Activated CD4-positive, CD25-positive, alpha-beta regulatory T cell treated with anti-CD3 and anti-CD28 coated beads, Interleukin-2, amount 50 U/mL, for 16 hours (primary cell): ENCODE data around the gene CD274.
"Not testable (repeated sequence)": the region's sequence is repeated elsewhere in the genome, so short reads cannot be mapped to it uniquely, and the experiment has no call there.

Experiments
- DNase-seq: peaks from one replicate; pipeline ENCODE4 v3.0.0-alpha.2; 2020; ENCODE audit warnings: low read depth, low spot score

Gene CD274

DNA sequence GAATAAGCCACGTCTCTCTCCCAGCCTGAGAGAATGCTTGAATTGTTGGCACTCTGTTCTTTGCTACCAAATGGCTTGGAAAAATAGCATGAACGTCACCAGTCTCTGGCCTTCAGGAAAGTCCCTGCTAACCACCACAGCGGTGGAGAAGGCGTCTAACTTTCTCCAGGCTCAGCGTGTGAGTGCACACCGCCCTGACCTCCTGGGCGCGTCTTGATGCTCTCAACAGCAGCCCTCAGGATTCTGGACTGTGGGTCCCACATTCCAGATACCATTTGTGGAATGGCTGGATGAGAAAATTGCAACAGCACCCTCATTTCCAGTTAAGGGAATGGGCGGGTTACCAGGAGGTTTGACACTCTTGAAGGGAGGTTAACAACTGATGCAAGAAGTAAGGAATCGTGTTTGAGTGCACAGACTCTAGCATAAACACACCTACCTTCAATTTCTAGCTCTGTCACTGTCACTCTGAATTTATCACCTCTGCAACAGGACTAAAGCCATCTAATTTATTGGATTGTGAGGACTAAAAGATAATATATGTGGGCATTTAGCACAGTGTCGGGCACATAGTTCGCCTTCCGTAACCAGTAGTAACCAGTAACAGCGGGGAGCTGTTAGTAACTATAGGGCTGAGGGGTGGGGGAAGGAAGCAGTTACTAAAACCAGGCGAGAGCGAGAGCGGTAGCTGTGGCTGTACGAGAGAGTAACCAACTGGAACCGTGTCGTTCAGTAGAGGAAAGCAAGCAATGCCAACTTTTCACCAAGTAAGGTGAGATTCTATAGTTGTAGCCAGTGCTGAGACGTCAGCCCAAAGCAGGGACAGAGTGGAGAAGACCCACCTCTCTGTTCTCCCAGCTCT, 11.8 kb upstream of the CD274 start:
- no peak for DNase-seq

DNA sequence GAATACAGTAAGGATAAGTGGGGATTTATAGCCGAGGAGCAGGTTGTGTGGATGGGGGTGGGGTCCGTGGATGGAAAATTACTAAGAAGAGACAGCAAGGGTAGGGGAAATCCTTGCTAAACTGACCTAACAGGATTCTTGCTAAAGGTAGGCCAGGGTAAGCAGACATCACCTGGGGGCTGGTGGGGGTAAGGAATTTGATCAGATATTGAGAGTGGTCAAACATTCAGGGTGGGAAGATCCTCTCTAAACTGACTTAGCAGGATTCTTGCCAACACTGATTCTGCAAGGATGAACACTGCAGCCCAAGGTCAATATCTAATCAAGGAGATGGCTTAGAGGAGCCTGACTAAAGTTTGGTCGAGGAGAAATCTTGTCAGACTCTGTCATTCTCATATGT, 9.9 kb upstream of the CD274 start:
- no peak for DNase-seq

DNA sequence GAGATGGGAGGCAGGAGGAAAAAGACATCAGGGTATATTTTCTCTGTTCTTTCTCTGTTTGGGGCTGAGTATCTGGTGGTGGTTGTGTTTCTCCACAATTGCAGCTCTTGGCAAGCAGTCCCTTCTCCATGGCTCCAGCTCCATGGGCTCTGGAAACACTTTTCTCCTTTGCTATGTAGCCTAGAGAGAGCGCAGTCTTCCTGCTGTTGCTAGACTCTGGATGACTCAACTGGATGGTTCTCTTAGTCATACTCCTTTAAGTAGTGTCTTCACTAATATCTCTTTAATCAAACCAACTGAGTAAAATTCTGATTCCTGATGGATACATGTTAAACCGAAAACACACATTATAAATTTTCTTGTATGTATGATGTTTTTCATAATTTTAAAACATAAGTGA, 9.3 kb upstream of the CD274 start:
- DNase-seq, result no peak

DNA sequence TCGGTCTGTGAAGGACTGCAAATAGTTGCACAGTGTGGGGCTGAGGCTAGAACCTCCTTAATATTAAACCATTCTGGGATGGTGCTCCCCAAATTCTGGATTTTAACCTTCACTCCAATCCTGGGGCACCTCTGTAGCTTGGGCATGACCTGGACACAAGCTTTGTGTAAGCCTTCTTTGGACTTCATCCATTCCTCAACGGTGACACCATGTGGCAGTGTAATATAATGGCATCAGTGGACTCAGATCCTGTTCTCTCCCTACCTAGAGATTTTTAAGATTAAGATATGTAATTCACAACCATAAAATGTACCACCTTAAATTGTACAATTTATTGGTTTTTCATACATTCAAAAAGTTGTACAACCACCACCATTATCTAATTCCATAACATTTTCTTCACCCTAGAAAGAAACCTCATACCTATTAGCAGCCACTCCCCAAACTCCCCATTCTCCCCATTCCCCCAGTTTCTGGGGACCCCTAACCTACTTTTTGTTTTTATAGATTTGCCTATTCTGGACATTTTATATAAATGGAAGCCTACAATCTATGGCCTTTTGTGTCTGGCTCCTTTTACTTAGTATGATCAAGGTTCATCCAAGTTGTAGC, 7.8 kb upstream of the CD274 start:
- DNase-seq, result no peak

DNA sequence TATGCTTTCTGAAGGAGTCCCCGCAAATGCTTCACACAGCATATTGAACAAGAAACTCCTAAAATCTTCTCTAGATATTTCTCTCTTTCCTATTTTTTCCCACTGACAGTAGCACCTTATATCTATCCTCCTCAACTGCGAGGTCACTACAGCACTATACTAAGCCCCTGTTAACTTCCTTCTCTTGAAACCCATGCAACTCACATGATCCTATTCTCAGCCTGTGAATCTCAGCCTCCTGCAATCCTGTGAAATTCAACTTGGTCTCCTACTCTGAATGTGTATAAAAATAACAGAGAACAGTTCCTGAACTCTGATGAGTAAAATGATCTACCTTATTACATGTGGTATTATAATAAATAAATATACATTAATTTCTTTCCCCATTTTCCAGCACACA, 6.5 kb upstream of the CD274 start:
- no peak for DNase-seq

DNA sequence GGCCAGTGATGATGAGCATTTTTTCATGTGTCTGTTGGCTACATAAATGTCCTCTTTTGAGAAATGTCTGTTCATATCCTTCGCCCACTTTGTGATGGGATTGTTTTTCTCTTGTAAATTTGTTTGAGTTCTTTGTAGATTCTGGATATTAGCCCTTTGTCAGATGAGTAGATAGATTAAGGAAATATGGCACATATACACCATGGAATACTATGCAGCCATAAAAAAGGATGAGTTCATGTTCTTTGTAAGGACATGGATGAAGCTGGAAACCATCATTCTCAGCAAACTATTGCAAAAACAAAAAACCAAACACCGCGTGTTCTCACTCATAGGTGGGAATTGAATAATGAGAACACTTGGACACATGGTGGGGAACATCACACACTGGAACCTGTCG, 5.2 kb upstream of the CD274 start:
- DNase-seq, result not testable (repeated sequence)

DNA sequence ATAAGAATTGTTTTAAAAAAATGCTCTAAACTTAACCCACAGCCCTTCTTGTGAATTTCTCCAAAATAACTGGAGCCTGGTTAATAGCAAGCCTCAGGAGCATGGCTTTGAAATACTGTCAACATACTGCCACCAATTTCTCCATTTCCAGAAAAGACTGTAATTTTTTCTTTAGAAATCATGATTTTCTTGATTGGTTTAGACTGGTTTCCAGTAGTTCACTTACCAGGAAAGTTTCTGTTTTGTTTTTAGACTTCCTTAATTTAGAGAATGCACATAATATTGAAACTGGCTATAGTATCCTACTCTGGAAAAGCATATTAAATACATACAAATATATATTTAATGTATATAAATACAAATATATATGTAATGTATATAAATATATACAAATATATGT, 4.5 kb upstream of the CD274 start:
- no peak for DNase-seq

DNA sequence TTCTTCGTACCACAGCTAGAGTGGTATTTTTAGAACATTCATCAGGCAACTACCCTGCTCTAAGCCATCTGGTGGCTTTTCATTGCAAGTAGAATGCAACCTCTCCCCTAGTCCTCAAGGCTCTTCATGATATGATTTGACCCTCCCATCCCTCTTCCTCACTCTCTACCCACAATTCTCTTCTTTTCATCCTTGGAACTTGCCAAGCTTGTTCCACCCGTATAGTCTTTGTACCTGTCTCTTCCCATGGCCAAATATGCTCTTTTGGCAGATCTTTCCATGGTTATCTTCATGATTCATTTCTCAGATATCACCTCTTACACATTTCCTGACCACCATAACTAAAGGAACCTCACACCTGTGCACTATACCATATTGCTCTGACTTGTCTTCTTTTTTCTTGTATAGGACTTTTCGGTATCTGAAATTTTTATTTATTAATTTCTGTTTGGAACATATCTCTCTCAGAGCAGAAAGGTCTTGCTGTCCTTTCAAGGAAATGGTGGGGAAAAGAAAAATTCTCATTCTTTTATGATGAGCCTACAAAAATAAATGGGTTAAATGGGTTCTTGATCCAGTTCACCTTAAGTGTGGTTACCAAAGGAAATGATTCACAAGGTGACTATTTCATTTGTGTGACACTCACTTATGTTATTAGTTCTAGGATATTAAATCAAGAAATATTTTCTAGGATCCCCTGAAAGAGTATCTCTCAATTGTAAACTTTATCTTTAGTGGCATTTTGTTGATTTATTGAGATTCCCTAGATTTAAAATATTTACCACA, 3.7 kb upstream of the CD274 start:
- DNase-seq, result no peak

DNA sequence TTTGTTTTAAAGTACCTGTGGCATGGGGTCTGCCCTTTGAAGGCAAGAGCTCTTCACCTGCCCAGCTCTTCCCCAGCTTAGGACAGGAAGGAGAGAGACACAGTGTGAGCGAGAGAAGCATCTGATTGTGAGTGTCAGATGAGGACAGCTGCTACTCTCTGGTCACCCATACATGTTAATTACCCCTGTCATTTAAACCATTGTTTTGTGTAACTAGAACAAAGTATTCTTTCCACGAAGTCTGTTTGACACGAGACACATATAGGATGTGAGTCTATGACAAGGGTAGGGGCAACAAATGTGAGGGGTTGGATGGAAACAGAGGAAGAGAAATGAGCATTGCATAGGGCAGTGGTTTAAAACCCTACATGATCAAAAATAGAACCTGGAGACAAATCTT, 3.0 kb upstream of the CD274 start:
- no peak for DNase-seq

DNA sequence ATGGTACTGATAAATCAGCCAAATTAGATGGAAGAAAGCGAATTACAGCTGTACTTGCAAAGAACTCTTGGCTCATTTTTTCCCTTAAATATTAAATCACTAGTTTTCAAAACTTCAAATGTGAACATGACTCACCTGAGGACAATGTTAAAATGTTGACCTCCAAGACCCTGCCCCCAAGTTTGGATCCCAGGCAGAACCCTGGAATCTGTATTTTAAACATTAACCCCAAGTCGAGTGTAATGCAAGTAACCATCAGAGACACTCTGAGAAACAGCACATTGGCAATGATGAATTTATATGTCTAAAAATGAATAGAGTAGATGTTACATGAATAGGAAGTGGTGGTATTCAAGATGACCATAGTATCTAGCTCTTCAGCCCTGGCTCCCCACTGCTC, 2.3 kb upstream of the CD274 start:
- no peak for DNase-seq

DNA sequence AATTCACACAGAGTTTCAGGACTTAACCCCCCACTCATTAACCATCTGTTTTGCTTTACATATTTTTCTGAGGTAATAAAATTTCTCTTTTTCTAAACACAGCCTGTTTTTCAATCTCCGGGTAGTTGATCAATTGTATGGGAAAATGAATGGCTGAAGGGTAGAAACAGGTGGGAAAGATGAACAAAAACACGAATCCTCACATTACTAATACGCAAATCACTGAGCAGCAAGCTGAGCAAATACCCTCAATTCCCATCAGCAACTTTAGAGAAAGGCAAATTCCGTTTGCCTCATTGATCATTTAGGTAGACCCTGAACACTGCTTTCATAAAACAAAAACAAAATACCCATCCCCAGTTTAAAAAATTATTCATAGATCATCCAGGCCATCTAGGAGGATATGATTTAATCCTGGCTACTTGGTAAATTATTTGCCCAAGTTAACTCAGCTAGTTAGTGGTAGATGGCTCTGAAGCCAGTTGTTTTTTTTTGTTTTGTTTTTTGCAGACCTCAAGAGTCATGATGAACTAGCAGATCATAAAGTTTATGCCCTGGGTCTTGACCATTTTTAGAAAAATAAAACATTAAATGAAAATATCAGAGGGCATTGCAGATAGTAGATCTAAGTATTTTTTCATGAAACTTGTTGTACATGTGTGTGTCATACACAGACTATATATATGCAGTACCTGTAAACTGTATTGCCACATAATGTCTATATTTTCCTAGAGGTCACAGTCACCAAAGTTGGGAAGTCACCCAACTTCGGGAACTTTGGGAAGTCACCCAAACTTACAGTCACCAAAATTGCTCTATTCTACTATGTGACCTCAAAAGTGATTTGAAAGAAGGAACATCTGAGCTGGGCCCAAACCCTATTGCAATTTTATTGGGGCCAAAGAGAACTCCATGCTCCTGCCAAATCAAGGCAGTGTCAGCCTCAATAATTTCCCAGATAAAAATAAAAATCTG, 1.6 kb upstream of the CD274 start:
- no peak for DNase-seq

DNA sequence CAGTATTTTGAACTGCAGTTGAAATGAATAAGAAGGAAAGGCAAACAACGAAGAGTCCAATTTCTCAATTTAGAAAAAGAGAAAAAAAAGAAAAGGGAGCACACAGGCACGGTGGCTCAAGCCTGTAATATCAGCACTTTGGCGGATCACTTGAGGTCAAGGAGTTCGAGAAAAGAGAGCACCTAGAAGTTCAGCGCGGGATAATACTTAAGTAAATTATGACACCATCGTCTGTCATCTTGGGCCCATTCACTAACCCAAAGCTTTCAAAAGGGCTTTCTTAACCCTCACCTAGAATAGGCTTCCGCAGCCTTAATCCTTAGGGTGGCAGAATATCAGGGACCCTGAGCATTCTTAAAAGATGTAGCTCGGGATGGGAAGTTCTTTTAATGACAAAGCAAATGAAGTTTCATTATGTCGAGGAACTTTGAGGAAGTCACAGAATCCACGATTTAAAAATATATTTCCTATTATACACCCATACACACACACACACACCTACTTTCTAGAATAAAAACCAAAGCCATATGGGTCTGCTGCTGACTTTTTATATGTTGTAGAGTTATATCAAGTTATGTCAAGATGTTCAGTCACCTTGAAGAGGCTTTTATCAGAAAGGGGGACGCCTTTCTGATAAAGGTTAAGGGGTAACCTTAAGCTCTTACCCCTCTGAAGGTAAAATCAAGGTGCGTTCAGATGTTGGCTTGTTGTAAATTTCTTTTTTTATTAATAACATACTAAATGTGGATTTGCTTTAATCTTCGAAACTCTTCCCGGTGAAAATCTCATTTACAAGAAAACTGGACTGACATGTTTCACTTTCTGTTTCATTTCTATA, 602 bp upstream of the CD274 start:
- no peak for DNase-seq

DNA sequence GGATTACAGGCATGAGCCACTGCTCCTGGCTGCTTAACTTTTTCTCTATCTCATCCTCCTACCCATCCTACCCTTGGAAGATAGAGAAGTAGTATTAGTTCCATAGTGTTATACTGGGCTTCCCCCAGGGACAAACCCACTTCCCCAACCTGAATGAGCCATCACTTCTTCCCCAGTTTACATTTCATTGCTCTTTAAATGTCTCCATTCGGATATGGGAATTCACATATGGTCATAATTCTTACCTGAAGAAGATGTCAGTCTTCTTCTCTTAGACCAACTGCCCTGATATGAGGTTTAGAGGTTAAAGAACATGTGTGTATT, 1.9 kb downstream of the CD274 start:
- DNase-seq, result no peak

DNA sequence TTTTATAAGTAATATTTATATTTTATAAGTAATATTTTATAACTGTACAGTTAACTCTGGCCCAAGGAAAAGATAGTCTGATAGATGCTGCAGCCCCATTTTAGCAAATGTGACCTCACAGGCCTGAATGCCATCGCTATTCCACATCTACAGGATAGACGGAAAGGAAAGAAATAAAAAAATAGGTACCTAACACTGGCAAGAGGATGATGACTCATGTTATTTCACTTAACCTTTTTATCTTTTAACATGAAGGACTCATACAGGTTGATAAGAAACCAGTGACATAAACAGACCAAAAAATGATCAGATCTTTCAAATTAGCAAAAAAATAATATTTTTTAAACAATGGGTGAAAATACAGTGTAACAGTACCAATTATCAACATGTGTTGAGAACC, 2.7 kb downstream of the CD274 start:
- DNase-seq, result no peak

DNA sequence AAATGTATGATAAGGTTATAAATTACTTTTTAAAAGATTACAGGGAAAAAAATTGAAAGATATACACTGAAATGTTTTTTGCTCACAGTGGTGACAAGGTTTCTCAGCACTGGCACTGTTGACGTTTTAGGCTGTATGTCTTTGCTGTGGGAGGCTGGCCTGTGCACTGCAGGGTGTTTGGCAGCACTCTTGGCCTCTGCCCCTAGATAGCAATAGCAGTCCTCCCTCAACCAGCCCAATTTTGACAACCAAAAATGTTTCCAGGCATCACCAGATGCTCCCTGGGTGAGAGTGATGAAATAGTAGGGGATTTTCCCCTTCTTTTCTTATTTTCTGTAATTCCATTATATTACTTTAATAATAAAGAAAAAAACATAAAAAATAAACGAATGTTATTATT, 3.3 kb downstream of the CD274 start:
- DNase-seq, result no peak

DNA sequence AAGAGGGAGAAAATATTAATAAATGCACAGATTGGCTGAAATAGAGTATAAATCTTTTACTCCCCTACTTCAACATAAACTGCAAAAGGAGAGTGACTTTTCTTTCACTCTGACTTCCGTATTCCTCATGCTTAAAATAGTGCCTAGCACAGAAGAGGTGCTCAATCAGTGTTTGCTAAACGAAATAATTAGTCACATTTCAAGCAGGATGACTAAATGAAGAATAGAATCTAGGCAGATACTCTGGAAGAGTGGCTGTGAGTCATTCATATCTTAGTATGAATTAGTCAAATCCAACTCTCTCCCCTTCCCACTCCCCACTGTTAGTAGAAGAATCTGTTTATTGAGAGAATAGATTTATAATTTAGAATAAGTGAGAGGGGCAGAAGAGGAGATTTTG, 4.8 kb downstream of the CD274 start:
- no peak for DNase-seq

DNA sequence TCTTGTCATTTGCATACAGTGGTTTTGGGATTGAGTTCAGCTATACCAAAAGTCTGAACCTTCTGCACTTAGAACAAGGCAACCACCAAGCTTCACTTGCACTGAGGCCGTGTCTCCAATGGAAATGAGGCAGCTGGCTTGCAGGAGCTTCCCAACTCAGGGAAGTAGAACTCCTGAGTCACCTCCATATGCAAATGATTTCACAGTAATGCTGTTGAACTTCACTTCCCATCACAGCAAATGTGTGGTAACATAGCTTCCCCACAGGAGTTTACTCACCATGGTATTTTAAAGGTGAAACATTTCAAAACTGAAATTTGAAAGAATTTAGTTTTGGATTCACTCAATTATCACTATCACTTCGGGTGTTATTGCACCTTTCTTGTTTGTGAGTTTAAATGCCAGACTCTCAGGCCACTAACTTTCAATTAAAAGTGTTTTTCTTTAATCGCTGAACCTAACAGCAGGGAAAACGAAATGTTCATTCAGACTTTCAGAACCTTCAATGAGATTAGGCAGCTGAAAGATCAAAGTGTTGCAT, 9.0 kb downstream of the CD274 start:
- no peak for DNase-seq

DNA sequence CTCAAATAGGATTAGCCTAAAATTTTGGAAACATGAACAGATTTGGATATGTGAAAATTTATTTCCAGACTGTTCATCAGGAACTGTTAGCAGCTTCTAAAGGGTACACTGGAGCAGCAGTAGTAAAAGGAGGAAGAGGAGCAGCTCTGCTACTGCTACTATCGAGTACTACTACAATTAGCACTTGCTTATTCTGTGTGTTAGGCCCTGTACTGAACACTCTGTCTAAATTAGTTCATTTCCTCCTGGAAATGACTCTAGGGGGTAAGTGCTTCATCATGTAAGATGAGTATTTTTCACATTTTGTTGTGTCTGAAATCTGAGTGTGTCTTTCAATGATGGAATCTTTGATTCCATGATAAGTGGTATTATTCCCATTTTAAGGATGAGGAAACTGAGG, 9.8 kb downstream of the CD274 start:
- no peak for DNase-seq

DNA sequence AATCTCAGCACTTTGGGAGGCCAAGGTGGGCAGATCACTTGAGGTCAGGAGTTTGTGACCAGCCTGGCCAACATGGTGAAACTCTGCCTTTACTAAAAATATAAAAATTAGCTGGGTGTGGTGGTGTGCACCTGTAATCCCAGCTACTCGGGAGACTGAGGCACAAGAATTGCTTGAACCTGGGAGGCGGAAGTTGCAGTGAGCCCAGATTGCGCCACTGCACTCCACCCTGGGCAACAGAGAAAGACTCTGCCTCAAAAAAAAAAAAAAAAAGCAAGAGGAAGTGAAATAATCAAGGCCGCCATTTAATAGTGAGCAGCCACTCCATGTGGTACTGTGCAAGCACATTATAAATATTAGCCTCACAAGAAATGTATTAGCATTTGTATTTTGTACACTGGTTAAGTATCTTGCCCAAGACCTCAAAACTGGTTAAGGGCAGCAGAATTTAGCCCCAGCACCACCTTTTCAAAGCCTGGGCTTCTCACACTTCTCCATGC, 14.5 kb downstream of the CD274 start:
- not testable (repeated sequence) for DNase-seq

DNA sequence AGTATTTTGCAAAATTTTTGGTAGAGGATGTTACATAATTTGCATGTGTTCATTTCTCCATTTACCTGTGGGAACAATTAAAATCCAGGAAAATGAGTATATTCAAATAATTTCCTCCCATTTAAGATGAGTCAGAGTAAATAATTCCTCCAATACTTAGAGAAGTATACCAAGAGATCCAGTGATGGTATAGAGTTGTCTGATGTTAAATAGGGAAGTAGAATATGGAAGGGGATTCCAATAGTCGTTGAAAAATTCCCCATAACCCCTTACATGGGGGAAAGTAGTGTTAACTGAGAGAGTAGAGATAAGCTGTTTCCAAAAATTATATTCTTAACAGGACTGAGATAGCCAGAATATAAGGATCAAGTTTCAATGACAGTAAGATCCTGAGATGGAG, 15.7 kb downstream of the CD274 start:
- DNase-seq, result no peak
